IMR-90 (cell line): ENCODE measurements around the gene TLCD5. TPM values are rescaled to one million over a fixed set of nuclear protein-coding genes. Genes with fewer than 3 reads are reported as not detected.
A peak's percentile ranks its signal among the peaks of the same experiment; 100 is the strongest.

ENCODE experiments used
- ATAC-seq: fragments of 200-7000 bp; cut with Tn5 transposase; 2 replicates; pipeline ENCODE4 v1.9.1; 2020; ENCODE audit warnings: low read depth, mild to moderate bottlenecking, moderate library complexity
- BruUV-seq: library from RNA; stranded (reverse); fragments of 400-500 nt; replicated peaks from 2 replicates; lab custom pipeline; 2021; lab: Mats Ljungman, UMichigan
- CTCF ChIA-PET: fragments of 300-600 bp; formaldehyde crosslinking; extraction: SDS; loops from one replicate; lab custom pipeline; 2021; ENCODE audit warnings: antibody characterized with exemption; lab: Yijun Ruan, JAX
- POLR2A ChIA-PET: fragments of 300-600 bp; sonication (Branson Sonifier 250); formaldehyde crosslinking; loops from one replicate; lab custom pipeline; 2022; ENCODE audit warnings: antibody characterized with exemption; ENCODE audit not compliant: unreplicated experiment; lab: Charles Lee
- DNase-seq: peaks from one replicate; pipeline ENCODE4 v3.0.0; 2013
- H2AFZ ChIP-seq: replicated peaks from 2 replicates; pipeline ENCODE3; 2013; ENCODE audit warnings: low read length, mild to moderate bottlenecking; ENCODE audit not compliant: poor library complexity
- H2AK5ac ChIP-seq: 2 replicates; pipeline ENCODE4 v1.6.1; 2013; ENCODE audit warnings: low read depth, low read length, inconsistent platforms
- H2AK9ac ChIP-seq: replicated peaks from 2 replicates; pipeline ENCODE3; 2013; ENCODE audit warnings: mild to moderate bottlenecking, low read depth, low read length, moderate library complexity; ENCODE audit not compliant: poor library complexity
- H2BK120ac ChIP-seq: 2 replicates; pipeline ENCODE4 v1.6.1; 2013; ENCODE audit warnings: low read depth, low read length, inconsistent platforms
- H2BK15ac ChIP-seq: 3 replicates; pipeline ENCODE4 v1.6.1; 2013; ENCODE audit warnings: low read depth, low read length, inconsistent platforms
- H2BK20ac ChIP-seq: 2 replicates; pipeline ENCODE4 v1.6.1; 2013; ENCODE audit warnings: low read depth, mild to moderate bottlenecking, inconsistent platforms, low read length, moderate library complexity
- H2BK5ac ChIP-seq: 2 replicates; pipeline ENCODE4 v1.6.1; 2013; ENCODE audit warnings: mild to moderate bottlenecking, low read depth, low read length, inconsistent platforms; ENCODE audit not compliant: poor library complexity, severe bottlenecking
- H3K14ac ChIP-seq: replicated peaks from 2 replicates; pipeline ENCODE4 v1.6.1; 2013; ENCODE audit warnings: low read depth, low read length, inconsistent platforms
- H3K18ac ChIP-seq: 2 replicates; pipeline ENCODE4 v1.6.1; 2013; ENCODE audit warnings: low read depth, low read length, control low read depth
- H3K23ac ChIP-seq: 2 replicates; pipeline ENCODE4 v1.6.1; 2013; ENCODE audit warnings: low read depth, low read length, inconsistent platforms
- H3K27ac ChIP-seq: 2 replicates; pipeline ENCODE4 v1.5.1; 2013; ENCODE audit warnings: mild to moderate bottlenecking, control low read depth, low read length; ENCODE audit not compliant: insufficient read depth
- H3K27me3 ChIP-seq: 2 replicates; pipeline ENCODE4 v1.6.1; 2013; ENCODE audit warnings: low read length; ENCODE audit not compliant: control insufficient read depth, insufficient read depth
- H3K36me3 ChIP-seq: 2 replicates; pipeline ENCODE4 v1.6.1; 2013; ENCODE audit warnings: low read length, mixed read lengths; ENCODE audit not compliant: control insufficient read depth, insufficient read depth
- H3K4ac ChIP-seq: 2 replicates; pipeline ENCODE4 v1.6.1; 2013; ENCODE audit warnings: low read depth, low read length, inconsistent platforms
- H3K4me1 ChIP-seq: 2 replicates; pipeline ENCODE4 v1.6.1; 2013; ENCODE audit warnings: low read length, mixed read lengths; ENCODE audit not compliant: control insufficient read depth, insufficient read depth
- H3K4me2 ChIP-seq: 2 replicates; pipeline ENCODE4 v1.6.1; 2013; ENCODE audit warnings: low read depth, mild to moderate bottlenecking, control low read depth, low read length, moderate library complexity
- H3K4me3 ChIP-seq: 2 replicates; pipeline ENCODE4 v1.5.1; 2013; ENCODE audit warnings: low read depth, mild to moderate bottlenecking, control low read depth, low read length, moderate library complexity; ENCODE audit not compliant: insufficient read depth
- H3K56ac ChIP-seq: 2 replicates; pipeline ENCODE4 v1.6.1; 2013; ENCODE audit warnings: low read length, inconsistent platforms; ENCODE audit not compliant: insufficient read depth; ENCODE audit errors: extremely low read depth
- H3K79me1 ChIP-seq, 2 experiments: 2 replicates each; pipeline ENCODE4 v1.6.1; 2013; ENCODE audit warnings: low read length in 2 of 2, inconsistent platforms in 1 of 2, low read depth in 1 of 2
- H3K9ac ChIP-seq: 2 replicates; pipeline ENCODE4 v1.6.1; 2013; ENCODE audit warnings: low read depth, low read length, control low read depth
- H3K9me1 ChIP-seq: 2 replicates; pipeline ENCODE4 v1.6.1; 2013; ENCODE audit warnings: low read length, inconsistent platforms; ENCODE audit not compliant: insufficient read depth
- H3K9me3 ChIP-seq: 2 replicates; pipeline ENCODE4 v1.6.1; 2013; ENCODE audit warnings: low read length; ENCODE audit not compliant: control insufficient read depth, insufficient read depth
- H4K20me1 ChIP-seq: 2 replicates; pipeline ENCODE4 v1.6.1; 2013; ENCODE audit warnings: low read length, inconsistent platforms; ENCODE audit not compliant: insufficient read depth
- H4K5ac ChIP-seq: 2 replicates; pipeline ENCODE4 v1.6.1; 2013; ENCODE audit warnings: mild to moderate bottlenecking, low read depth, low read length, control low read depth
- H4K8ac ChIP-seq, 2 experiments: 2 replicates each; pipeline ENCODE4 v1.6.1; 2013; ENCODE audit warnings: low read depth in 2 of 2, low read length in 2 of 2, control low read depth in 1 of 2, inconsistent platforms in 1 of 2
- H4K91ac ChIP-seq: 2 replicates; pipeline ENCODE4 v1.6.1; 2013; ENCODE audit warnings: low read depth, low read length, inconsistent platforms; ENCODE audit not compliant: insufficient read depth
- BHLHE40 ChIP-seq: fragments of 150-350 bp; IDR thresholded peaks from 2 replicates; pipeline ENCODE4 v1.6.1; 2016; ENCODE audit warnings: mild to moderate bottlenecking, low read depth, low read length
- CHD1 ChIP-seq: IDR thresholded peaks from 2 replicates; pipeline ENCODE4 v1.6.1; 2012; ENCODE audit warnings: low read depth, low read length, improper control_type of control experiment
- CTCF ChIP-seq: conservative IDR thresholded peaks from 2 replicates; pipeline ENCODE4 v1.5.1; 2012; ENCODE audit warnings: mild to moderate bottlenecking, low read depth, low read length, improper control_type of control experiment
- ELK1 ChIP-seq: fragments of 150-350 bp; IDR thresholded peaks from 2 replicates; pipeline ENCODE4 v1.6.1; 2016; ENCODE audit warnings: low read depth, mild to moderate bottlenecking, low read length, moderate library complexity, borderline replicate concordance
- FOS ChIP-seq: fragments of 150-350 bp; IDR thresholded peaks from 2 replicates; pipeline ENCODE4 v1.6.1; 2016; ENCODE audit warnings: low read depth, low read length
- MAFK ChIP-seq: IDR thresholded peaks from 2 replicates; pipeline ENCODE4 v1.6.1; 2012; ENCODE audit warnings: low read depth, low read length, improper control_type of control experiment
- MAZ ChIP-seq: IDR thresholded peaks from 2 replicates; pipeline ENCODE4 v1.6.1; 2012; ENCODE audit warnings: low read depth, mild to moderate bottlenecking, low read length, improper control_type of control experiment, moderate library complexity, borderline replicate concordance
- MXI1 ChIP-seq: IDR thresholded peaks from 2 replicates; pipeline ENCODE4 v1.6.1; 2012; ENCODE audit warnings: low read depth, mild to moderate bottlenecking, low read length, moderate library complexity, borderline replicate concordance
- NFE2L2 ChIP-seq: fragments of 150-350 bp; IDR thresholded peaks from 2 replicates; pipeline ENCODE4 v1.6.1; 2016; ENCODE audit warnings: low read depth, mild to moderate bottlenecking, low read length
- POLR2A ChIP-seq: IDR thresholded peaks from 2 replicates; pipeline ENCODE4 v1.6.1; 2012; ENCODE audit warnings: mild to moderate bottlenecking, low read depth, low read length
- RCOR1 ChIP-seq: IDR thresholded peaks from 2 replicates; pipeline ENCODE4 v1.6.1; 2012; ENCODE audit warnings: mild to moderate bottlenecking, low read length, improper control_type of control experiment; ENCODE audit not compliant: insufficient replicate concordance
- SMC3 ChIP-seq: fragments of 150-350 bp; IDR thresholded peaks from 2 replicates; pipeline ENCODE4 v1.6.1; 2016; ENCODE audit warnings: low read depth, mild to moderate bottlenecking, antibody characterized with exemption, low read length, moderate library complexity
- dilution Hi-C: fragments of 300-500 bp; cut with HindIII; formaldehyde crosslinking; loops from one replicate; pipeline ENCODE4 v1.14.3; 2018; ENCODE audit warnings: low sequenced_read_pairs; ENCODE audit not compliant: unreplicated experiment
- in situ Hi-C: fragments of 300-500 bp; cut with MboI; formaldehyde crosslinking; loops from 3 replicates; pipeline ENCODE4 v1.14.3; 2019; ENCODE audit warnings: low sequenced_read_pairs, inconsistent platforms, mixed read lengths
- intact Hi-C: fragments of 100-400 bp; cut with micrococcal nuclease; formaldehyde crosslinking; loops from 2 replicates; pipeline ENCODE4 v1.10.0; 2022
- polyA plus RNA-seq, 3 experiments: library from polyadenylated mRNA; depleted of rRNA; stranded (reverse); fragments of >200 nt; gene quantifications; 2 replicates each; pipeline ENCODE4 v1.2.3, GENCODE V29; 2012; ENCODE audit warnings: low replicate concordance in 1 of 3
- total RNA-seq: library from RNA; depleted of rRNA; stranded (reverse); fragments of >200 nt; gene quantifications from 2 replicates; pipeline ENCODE4 v1.2.3, GENCODE V29; 2012
- TF ChIP-seq, protein P1 (sequence below): fragments of 150-350 bp; IDR thresholded peaks from 2 replicates; pipeline ENCODE4 v1.6.1; 2017; ENCODE audit warnings: mild to moderate bottlenecking, antibody characterized with exemption, low read length, low read depth

The TLCD5 gene
- total and polyA plus RNA-seq, 2 of the 4 experiments (the other 2 are of a cell fraction): 9.5 to 11.5 TPM

GRCh38 chr11:120303004-120303637, 22.0 kb upstream of the TLCD5 start (continued):
- TF ChIP-seq BHLHE40: no peak

GRCh38 chr11:120304526-120304925, 20.6 kb upstream of the TLCD5 start:
- no peak overlapping the region for H3K9ac ChIP-seq
- no peaks in the 10 kb centered on the region for H3K79me1 ChIP-seq
- H3K27me3 ChIP-seq: peaks cover 6% of the 10 kb centered on the region
- H3K36me3 ChIP-seq: no peaks in the 10 kb centered on the region
- no peak overlapping the region for H4K91ac ChIP-seq
- no peak overlapping the region for H3K4me3 ChIP-seq
- no peak overlapping the region for H2AFZ ChIP-seq
- H2BK120ac ChIP-seq: no peak overlapping the region
- H4K20me1 ChIP-seq: no peaks in the 10 kb centered on the region
- ATAC-seq: no peak
- no peak overlapping the region for H3K4ac ChIP-seq
- in situ Hi-C loops (loop anchor here (5.0 to 25.0 kb wide), 2 partner anchors 132 to 383 kb away; no protein-coding TSS in a partner anchor), dilution Hi-C loops (no loop called here), intact Hi-C loops (loop anchor here (5.0 kb wide), 1 partner anchor 637 kb away; no protein-coding TSS in a partner anchor)
- H4K8ac ChIP-seq: no peak overlapping the region
- no peak overlapping the region for H2AK5ac ChIP-seq
- H2BK5ac ChIP-seq: no peak overlapping the region
- H3K9me1 ChIP-seq: peaks cover 22% of the 10 kb centered on the region; the same call in 1 of the 2 replicates
- H2AK9ac ChIP-seq: no peak overlapping the region
- no peak overlapping the region for H4K5ac ChIP-seq
- H2BK15ac ChIP-seq: 0 out of 3 replicates have a peak overlapping the region, but pooled peaks have one; percentile 34
- no TSS peak for BruUV-seq
- DNase-seq: peak; percentile 21
- no peak overlapping the region for H3K23ac ChIP-seq
- no peak overlapping the region for H3K4me2 ChIP-seq
- CTCF ChIA-PET: interaction anchor here (0.7 kb wide), 1 partner anchor 88 kb away, joined by 3 read pairs; no protein-coding TSS in a partner anchor
- H3K4me1 ChIP-seq: peaks cover 6% of the 10 kb centered on the region; the same call in 1 of the 2 replicates
- H3K14ac ChIP-seq: no peak overlapping the region
- no peak overlapping the region for H3K27ac ChIP-seq
- H3K18ac ChIP-seq: no peak overlapping the region
- no peaks in the 10 kb centered on the region for H3K9me3 ChIP-seq
- no peak overlapping the region for H3K56ac ChIP-seq
- no peak overlapping the region for H2BK20ac ChIP-seq
- POLR2A ChIA-PET: no interaction called here
- TF ChIP-seq FOS (no peak), CTCF (no peak), BHLHE40 (no peak), CHD1 (no peak), MAZ (no peak), MXI1 (no peak), POLR2A (no peak), RCOR1 (no peak), MAFK (no peak), NFE2L2 (no peak), SMC3 (no peak), ELK1 (no peak)
- TF ChIP-seq, protein P1, sequence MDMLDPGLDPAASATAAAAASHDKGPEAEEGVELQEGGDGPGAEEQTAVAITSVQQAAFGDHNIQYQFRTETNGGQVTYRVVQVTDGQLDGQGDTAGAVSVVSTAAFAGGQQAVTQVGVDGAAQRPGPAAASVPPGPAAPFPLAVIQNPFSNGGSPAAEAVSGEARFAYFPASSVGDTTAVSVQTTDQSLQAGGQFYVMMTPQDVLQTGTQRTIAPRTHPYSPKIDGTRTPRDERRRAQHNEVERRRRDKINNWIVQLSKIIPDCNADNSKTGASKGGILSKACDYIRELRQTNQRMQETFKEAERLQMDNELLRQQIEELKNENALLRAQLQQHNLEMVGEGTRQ: no peak
